ENCODE data around the gene WIPF2.

The WIPF2 gene

DNA sequence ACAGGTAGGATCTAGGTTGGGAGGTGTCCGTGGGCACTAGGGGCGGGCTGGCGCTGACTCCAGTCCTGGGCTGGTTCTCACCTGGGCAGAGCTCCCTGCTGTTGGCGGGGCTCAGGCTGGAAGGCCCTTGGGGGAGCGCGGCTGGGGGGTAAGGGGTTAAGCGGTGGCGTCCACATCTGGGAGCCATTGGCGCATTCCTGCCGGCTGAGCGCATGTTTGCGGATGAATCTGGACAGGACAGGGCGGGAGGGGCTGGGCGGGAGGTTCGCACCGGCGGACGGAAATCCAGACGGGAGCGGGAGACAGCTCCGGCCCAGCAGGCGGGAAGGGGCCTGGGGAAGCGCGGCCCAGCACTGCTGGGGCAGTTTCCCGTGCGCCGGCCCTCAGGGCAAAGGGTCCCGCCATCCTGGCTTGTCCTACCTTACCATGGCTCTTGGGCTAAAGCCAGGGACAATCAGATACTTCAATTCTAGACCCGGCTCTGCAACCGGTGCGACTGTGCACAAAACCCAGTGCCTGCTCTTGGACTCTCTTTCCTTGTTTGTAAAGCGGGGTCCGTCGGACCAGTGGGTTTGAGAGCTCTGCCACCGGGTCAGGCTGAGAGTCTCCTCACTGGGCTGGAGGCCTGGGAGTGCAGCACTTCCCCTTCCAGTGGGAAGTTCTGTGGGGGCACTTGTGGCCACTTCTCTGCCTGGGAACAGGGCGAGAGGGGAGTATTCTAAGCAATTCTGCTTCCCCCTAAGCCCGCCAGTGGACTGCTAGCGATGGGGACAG lies 97.7 kb downstream of the WIPF2 start:
- FAIRE-seq: no peak

DNA sequence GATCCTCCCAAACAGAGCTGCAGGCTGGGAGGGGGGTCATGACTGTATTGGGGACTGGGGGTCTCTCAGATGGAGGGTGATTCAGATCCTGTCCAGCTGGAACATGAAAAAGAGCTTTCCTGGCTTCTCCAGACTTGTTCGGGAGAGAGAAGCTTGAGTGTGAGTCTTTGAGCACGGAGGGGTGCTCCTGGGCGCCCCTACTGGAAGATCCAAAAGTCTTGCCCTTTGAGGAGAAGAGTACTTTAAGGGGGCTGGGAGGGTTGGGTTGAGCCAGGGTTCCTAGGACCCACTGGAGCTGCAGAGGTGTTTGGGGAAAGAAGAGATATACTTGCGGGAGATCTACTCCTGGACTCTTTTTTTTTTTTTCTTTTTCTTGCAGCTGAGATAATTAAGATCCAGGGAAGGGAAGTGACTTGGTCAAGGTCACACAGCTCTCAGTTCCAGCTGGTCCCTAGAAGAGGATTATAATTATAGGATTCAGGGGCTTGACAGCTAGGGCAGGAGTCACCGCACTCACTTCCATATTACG lies 98.3 kb downstream of the WIPF2 start:
- FAIRE-seq: no peak

DNA sequence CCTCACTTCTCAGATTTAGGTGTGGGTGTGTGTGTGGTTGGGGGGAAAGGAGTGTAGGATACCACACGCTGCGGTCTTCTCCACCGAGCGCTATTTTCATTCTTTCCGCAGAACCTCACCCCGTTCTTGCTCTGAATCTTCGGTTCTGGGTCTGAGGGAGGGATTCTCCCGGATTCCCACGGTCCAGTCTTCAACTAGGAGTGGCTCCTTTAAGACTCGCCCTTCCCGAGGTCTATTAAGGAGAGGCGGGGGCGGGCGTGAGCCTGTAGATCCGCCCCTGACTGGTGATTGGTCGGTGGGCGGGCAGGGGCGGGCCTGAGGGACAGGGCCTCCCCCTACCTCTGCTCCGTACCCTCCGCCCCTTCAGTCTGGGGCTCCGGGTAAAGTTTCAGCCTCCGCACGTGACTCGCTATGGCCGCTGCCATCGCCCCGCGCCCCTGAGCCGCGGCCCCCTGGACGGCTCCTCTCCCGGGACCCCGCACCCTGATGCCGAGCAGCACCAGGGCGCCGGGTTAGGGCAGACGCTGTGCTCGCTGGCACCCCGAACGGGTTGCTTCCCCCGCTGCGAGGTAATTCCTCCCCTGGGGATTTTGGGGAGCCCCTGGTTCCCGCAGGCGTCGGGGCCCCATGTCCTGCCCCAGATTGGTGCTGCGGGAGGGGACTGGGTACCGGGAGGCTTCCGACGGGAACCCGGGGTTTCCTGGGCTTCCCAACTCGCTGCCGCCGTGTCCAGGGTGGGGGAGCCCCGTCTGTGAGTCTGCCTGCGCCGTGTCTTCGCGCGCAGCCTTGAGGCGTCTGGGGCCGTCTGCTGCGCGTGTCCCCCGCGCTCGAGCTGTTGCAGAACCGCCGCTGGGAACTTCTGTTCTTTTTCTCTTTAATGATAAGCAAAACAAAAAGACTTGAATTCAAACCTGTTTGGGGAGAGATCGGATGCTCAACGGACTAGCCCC lies 99.1 kb downstream of the WIPF2 start:
- no peak for FAIRE-seq

DNA sequence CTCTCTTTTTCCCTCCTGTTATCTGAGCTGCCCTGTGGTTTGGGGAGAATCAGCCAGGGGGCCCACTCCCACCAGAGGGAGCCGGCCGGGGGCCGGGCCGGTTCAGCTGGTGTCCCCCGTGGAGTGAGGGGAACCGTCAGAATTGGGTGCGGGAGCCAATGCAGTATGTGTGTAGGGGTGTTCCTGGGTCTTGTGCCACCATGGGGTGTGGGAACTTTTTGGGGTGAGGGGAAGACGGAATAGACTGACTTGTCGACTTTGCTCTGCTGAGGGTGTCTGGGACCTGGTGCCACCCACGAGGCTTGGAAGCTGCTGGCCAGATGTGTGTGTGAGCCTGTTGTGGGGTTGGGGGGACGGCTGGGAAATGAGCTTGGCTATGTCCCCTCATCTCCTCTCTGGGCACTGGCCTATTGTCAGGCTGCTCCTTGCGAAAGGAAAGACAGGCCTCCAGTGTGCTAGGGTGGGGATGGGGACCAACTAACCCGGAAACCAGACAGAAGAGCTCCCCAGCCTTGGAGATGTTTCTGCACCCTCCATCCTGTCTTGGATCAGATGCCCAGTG lies 99.8 kb downstream of the WIPF2 start:
- FAIRE-seq: no peak

DNA sequence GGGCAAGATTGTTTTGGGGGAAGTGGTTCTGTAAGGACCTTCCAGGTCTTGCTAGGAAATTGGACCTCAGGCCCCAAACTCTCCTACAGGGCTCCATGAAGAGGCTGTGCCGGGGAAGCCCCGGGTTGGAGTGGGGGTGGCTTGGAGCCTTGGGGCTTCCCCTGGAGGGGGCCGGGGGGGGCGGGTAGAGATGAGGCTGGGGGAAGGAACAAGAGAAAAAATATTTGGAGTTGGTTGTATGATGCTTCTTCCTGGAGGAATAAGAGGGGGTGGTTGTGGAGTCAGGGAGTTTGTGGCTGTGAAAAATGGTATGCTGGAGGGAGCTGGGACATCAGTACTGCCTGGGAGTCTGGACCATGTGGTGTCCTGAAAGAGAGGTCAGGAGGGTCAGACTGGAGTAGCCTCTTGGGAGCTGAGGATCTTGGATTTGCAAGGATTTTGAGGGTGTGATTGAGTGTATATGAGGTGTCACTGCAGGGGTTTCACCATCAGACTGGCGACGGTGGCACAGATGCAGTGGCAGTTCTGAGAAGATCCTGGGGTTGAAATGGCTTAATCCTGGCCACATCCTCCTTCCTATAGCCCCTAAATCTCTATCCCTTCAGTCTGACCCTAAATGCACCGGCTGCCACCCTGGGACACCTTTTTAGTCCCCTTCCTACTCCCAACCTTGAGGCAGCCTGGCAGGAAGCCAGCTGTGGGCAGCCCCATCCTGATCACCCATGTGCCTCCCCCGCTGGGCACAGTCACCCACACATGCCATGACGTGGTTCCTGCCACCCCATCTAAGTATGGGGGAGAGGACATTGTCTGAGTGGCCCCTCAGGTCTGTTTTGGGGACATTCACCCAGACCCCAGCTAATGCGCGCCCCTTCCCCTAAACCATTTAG lies 100.8 kb downstream of the WIPF2 start:
- no peak for FAIRE-seq

DNA sequence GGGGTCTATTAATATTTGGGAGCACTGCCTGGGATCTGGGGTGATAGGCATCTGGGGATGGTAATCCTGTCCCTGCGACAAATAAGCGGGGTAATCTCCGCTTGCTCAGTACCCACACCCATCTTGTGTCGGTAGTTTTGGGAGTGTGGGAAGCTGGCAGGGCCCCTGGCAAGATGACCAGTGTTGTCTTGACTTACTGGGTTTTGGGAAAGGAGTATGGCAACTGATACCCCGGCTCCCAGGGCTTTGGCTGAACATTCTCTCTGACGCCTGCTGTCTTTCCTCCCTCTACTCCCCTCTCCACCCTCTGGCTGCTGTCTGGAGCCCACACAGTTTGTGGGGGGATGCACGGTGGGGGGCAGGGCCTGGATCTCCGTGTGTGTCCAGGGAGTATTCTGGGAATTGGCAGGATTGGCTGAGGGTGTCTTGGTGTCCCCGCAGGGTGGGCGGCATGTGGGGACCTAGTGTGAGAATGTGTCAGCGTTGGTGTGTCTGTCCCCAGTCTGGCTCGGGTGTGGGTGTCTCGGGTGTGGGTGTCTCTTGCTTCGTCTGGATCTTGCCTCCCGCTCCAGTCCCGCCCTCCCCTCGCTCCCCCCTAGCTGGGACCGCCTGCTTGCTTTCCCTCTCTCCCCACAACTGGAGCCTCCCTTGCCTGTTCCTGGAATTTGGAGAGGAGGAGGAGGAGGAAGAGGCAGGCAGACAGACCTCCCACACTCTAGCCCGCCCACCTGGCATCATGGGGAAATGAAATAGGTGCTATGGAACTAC lies 101.8 kb downstream of the WIPF2 start:
- no peak for FAIRE-seq

DNA sequence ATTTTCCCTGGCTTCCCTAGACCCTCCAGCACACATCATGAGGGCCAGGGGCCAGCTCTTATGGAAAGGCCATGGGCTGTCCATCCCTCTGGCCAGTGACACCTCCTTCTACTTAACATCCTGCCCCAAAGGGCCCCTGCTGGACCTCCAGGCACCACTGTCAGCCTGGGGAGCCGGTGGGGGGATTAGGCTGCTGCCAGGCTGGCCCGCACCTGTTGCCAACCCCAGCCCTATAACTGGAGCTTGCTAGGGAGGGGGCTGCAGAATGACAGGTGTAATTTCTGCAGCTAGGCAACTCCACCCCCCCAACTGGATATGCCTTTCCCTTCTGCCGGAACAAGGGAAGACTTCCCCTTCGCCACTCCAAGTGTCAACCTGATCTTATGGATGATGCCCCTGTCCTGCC lies 102.4 kb downstream of the WIPF2 start:
- no peak for FAIRE-seq

DNA sequence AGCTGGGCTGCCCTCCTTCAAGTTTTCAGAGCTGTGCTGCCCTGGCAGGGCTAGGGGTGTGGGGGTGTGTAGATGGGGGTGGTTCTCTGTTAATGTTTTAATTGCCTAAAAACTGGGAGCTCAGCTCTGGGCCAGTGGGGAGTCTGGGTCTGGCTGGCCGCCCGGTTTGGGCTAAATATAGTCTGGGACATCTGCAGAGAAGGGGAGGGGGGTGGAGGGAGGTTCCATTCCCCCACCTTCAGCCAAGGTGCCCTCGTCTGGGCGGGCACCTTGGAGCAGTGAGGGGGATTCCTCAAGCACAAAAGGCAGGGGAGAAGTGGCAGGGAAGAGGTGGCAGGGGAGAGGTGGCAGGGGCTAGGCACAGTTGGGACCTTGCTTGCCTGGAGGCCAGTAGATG lies 102.9 kb downstream of the WIPF2 start:
- FAIRE-seq: no peak

DNA sequence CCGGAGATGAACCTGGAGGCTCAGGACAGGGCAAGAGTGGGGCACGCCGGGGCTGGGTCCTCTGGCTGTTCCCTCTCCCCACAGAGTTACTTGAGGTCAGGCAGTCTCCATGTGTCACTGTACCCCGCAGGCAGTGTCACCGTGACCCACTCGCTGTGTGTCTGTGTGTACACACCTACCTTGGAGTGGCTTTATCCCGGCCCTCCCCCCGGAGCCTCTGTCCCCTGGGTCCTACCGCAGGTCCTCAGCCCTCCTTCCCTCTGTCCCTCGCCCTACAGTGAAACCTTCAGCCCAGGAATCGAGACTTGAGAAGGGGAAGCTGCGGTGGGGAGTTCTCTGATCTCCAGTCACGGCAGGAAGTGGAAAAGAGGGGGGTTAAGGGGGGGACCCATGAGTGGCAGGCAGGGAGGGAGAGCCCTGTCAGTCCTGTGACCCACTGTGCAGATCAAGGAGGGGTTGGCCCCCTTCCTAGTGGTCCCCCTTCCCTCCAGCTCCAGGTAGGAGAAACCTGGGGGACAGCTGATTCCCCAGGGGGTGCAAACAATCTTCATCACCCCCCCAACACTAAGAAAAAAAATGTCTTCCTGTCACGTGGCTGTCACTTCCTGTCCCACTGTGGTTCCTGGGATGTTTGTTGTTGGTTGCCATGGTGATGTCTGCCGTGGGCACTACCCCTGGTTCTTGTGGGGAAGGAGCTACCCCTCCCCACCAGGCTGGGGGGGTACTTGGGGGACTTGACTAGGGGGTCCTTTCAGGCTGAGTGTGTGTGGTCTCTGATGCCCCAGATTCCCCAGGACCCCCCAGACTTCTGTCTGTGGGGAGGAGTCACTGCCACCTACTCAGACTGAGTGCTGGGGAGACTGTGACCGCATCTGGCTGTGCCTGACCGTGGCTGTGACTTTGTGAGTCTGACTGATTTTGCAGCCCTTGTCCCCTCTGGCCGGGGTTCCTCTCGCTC lies 103.5 kb downstream of the WIPF2 start:
- no peak for FAIRE-seq

DNA sequence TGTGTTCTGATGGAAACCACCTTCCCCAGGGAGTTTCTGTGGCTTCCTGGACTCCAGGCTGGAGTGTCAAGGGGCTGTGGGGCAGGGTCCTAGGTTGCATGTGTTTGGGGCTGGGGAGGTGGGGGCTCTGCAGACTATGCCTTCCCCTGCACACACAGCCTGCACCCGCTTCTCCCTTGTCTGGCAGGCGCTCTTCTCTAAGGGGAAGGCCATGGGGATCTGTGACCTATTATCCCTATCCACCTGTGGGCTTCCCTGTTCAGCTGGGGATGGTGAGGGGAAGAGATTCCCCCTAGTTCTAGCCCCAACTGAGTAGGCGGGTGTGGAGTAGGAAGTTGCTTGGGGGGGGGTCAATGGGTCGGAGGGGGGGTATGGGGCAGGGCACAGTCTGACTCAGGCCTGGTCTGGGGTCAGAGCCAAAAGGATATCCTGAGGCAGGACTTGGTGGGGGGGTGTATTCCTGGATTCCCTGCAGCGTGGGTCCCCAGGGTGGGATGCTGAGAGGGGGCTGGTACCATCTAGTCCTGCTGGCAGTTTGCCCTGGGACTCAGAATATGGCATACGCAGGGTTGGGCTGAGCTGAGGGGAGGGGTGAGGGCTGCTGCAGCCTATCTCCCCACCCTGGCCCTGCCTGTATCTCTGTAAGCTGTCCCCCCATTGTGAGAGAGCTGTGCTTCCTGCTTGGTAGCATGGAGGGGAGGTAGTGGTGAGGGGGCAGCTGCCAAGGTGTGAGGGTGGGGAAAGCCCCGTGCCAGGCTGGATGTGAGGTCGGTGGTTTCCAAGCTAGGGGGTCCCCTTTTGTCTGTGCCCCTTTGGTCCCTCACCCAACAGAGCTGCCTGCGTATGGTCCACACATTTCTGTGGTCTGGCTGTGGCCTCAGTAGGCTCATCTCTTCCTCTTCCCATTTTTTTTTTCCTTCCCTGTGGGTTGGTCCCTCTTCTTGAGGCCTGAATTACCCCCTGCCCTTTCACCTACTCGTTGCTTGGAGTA lies 104.6 kb downstream of the WIPF2 start:
- FAIRE-seq: no peak

DNA sequence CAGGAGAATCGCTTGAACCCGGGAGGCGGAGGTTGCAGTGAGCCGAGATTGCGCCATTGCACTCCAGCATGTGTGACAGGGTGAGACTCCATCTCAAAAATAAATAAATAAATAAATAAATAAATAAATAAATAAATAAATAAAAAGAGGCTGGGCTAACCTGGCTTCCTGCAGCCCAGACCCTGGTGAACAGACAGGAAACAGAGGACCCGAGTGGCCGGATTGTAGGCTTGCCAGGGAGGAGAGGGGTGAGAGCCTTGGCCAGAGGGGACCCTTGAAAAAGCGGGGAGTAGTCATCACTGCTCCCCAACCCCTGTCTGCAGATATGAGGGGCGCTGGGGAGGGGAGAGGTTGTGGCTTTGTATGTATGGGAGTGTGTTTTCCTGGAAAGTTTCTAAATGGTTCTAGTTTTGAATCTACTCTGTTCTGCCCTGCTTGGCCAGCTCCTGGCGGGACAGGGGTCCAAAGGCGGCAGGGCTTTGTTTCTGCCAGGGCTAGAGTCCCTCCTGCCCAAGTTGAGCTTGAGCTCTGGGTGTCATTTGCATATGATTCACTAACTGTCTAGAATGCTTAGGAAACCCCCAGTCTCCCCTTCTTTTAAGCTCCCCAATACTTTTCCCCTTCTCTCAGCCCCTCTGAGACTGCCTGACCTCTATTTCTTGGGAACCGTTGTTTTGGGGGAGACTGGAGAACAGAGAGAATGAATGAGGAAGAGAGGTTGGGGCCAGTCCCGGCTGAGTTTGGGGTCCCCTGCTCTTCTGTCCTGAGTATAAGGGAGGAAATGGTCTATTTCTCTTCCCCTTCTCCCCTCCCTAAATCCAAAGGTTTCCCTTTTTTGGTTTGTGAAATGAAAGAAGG lies 106.3 kb downstream of the WIPF2 start:
- no peak for FAIRE-seq

DNA sequence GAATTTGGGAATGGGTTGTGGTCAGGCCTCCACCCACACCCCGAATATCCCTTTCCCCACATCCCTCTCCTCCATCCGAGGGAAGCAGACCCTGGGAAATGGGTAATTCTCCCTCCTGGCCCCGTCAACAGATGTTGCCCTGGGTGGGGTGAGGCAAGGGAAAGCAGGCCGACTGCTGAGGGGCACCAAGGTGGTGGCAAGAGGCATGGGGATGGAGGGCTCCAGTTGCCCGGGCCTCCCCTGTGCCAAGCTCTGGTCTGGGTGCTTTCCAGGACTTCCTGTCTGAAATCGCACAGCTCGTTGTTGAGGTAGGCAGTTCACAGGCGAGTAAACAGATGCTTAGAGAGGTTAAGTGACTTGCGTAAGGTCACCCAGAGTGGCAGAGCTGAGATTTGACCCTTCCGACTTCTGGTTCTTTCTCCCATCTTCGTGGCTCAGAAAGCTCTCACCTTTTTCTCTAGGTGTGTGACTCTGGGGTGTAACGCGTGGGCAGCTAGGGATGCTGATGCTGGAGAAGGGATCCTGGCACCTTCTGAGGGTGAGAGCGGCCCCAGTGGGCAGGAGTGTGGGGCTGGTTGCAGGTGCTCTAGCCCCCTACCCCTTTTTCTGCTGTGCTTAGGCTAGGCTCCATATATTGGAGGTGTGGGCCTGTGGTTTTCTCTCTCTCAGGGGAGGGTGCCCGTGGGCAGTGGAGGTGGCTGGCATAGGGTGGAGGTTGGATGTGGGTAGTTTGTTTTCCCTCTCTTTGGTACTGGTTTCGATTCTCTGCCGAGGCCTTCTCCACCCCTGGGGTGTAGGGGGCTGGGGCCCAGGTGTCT lies 107.1 kb downstream of the WIPF2 start:
- no peak for FAIRE-seq

DNA sequence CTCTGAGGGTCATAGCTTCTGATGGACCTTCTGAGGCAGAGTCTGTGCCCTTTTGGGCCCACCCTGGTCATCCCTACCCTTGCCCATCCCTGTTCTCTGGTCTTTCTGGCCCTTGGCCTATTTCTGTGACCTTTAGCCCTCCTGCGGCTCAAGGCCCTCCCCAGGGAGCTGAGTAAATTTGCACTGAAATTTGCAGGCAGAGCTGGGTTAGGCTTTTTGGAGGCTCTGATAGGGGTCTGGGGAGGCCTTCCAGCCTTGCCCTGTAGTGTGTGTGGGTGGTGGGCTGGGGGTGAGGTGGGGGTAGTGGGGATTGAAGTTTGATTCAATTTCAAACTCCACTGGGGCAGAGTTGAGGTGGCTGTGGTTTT lies 107.7 kb downstream of the WIPF2 start:
- no peak for FAIRE-seq

DNA sequence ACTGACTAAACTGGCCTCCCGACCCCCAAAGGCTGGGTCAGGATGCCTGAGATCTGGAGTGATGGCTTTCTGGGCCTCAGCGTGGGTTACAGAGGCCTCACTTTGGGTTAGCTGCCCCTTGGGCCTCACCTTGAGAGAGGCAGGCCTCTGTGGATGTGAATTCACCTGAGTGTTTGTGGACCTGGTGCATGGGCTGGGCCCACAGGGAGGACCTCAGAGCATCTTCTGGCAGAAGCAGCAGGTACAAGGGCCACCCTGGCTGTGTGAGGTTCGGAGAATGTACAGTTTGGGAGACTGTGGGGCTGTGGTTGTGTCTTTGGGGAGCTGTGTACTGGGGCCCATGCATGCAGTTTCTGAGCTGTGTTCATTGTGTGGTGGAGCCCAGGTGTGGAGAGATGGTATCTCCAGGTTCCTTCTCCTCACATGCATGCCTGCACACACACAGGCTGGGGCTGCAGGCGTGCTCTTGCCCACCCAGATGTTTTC lies 108.2 kb downstream of the WIPF2 start:
- FAIRE-seq: no peak

DNA sequence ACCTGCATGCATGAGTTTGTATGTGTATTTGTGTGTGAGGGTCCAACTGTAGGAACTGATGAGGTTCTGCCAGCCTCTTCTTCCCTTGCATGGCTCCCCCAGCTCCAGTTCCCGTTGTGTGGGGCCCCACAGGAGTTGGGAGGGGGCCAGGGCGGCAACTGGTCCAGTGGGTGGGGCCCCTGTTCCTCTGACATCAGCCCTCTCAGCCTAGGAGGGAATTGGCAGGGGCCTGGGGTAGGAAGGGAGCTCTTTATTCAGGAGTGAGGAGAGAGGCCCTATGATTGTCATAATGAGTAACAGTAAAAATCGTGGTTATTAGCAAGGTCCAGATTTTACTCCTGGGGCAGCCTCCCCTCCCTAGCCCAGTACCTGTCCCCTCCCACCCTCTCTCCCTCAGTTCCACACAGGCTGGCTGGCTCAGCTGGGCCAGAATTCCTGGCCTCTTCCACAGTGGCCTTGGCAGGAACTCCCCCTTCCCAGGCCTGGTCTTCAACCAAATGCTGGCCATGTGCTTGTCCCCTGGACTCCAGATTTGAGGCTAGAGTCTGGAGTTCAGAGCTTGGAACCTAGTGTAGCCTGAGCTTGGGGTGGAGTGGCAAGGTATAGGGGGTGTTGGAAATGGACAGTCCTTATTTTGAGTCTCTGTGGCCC lies 108.8 kb downstream of the WIPF2 start:
- no peak for FAIRE-seq

DNA sequence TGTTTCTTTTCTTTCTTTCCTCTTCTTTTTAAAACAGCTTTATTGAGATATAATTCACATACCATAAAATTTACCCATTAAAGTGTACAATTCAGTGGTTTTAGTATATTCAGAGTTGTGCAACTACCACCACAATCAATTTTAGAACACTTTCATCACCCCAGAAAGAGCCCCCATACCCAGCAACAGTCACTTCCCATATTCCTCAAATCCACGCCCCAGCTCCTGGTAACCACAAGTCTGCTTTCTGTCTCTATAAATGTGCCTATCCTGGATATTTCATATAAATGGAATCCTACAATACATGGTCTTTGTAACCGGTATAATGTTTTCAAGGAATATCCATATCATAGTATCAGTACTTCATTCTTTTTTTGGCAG lies 109.3 kb downstream of the WIPF2 start:
- FAIRE-seq: no peak
